ENCODE measurements around the gene DXO.
"Not testable (repeated sequence)": the region's sequence is repeated elsewhere in the genome, so short reads cannot be mapped to it uniquely, and the experiment has no call there.

- not testable (repeated sequence) for TF ChIP-seq CTCF, POLR2A (IDR thresholded peaks at IDR 0.05)
Measured at GRCh38 chr6:32004393-32004792, 32.5 kb upstream of the DXO start.

Data from heart left ventricle (tissue), 13 donors.